HG03280 (cell line): ENCODE data around the gene COL5A3.
"Not testable (repeated sequence)": the region's sequence is repeated elsewhere in the genome, so short reads cannot be mapped to it uniquely, and the experiment has no call there.

Experiments
- ATAC-seq: cut with Tn5 transposase; IDR thresholded peaks from one replicate; pipeline ENCODE4 v1.9.1; 2021; ENCODE audit warnings: mild to moderate bottlenecking, moderate library complexity; ENCODE audit not compliant: unreplicated experiment

COL5A3 gene

DNA sequence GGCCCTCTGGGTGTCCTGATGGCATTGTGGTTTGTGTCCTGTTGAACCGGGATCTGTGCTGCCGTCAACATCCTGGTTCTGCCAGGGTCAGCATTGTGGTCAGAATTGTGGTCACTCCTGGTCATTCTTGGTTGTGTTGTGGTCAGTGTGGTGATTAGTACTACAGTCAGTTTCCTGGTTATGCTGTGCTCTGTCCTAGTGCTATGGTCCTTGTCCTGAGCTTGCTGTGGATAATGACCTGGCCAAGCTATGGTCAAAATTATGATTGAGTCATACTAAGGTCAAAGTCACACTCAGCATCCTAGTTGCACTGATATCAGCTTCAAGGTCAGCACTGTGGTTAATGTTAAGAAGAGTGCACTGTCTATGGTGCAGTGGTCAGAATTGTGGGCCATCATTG, 69.5 kb downstream of the COL5A3 start:
- ATAC-seq: no peak

- ATAC-seq: no peak
These were observed 70.9 kb downstream of the COL5A3 start for GRCh38 chr19:9939301-9939913.

- no peak for ATAC-seq
These were observed 73.3 kb downstream of the COL5A3 start for GRCh38 chr19:9937001-9937411.

DNA sequence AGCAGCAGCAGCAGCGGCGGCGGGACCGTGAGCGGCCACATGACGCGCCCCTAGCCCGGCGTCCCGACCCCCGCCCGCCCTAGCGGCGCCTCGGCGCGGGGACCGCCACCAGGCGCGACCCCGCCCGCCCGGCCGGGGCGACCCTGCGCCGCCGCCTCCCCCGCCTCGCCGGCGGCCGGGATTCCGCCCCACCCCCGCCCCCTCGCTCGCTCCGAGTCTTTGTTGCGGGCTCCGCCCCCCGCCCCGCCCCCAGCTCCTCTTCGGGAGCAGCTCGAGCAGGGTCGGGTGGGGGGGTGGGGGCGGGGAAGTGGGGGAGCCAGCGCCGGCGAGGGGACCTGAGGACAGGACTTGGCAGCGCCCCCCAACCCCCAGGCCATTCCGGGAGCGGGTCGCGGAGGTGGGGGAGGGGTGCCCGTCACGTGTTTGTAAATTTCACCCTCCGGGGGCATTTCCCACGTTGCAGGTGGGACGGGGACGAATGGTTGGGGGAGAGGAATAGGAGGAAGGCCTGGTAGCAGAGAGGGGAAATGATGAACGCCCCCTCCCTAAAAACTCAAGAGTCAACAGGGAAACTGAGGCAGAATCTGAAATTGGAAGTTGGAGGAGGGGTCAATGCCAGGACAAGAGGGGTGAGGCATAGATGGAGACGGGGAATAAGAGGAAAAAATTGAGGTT, 73.8 kb downstream of the COL5A3 start, which contains the start of gene OLFM2:
TSS of gene OLFM2 (minus strand) at position 190 of the 675 bp plus-strand sequence. CDS start at position 41, 149 bp downstream.
- no peak for ATAC-seq

DNA sequence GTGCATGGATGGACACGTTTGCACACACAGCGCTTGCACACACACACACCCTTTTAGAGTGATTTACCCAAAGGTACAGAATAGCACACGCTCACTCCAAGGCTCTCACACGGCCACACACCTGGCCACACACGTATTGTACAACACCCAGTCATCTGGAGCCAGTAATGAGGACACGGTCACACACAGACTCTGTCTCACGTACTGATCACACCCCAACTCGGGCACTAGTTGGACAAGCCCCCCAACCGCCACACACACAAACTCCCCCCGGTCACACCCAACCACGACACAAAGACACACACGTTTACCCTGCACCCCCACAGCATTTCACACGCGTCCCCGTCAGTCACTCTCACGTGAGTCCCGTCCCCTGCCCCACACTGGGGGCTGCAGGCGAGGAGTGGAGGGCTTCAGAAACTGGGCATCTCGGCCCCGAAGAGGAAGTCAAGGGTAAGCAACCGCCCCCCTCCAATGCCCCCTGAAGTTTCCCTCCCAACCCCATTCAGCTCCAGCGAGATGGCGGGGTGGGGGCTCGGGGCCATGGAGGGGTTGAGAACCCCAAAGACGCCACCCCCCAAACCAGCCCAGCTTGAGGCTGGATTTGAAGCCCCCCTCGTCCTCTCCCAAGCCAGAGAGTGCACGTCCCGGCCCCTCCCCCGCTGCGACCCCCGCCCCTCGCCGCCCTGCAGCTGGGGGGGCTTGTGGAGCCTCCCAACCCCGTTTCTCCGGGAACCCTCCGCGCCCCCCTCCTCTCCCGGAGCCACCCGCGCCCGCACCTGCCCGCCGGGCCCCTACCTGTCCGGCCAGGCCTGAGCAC, 74.6 kb downstream of the COL5A3 start:
- no peak for ATAC-seq

DNA sequence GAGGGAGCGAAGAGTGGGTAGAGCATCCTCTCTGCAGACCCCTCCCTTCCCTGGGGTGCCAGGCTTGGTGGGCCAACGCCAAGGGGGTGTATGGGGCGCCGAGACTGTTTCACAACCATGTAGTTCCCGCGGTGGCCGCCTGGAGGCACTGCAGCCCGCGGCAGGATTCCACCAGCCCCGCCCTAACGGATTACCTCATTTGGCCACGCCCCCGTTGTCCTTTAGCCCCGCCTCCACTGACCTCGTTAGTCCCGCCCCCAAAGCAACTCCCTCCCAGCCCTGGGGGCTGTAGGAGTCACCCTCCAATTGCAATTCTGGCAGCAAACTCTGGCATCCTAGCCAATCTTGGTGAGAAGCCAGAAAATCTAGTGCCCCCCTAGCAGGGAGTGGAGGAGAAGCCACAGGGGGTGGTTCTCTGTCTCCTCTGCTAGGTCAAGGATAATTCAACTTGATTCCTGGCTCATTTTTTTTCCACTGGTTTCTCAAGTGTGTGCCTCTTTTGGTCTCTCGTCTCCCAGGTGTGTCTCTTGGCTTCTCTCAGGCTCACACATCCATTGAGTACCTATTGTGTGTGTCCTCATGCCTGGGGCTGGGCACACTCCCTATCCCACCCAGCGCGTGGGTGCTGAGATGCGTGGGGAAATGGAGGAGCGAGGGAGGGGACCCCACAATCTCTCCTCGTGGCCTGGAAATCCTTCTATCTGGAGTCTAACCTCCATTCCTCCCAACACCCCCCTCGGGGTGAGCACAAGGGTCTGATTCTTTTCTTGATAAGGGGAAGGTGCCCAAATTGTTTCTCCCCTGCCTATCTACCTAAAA, 76.0 kb downstream of the COL5A3 start:
- peak; percentile 61 for ATAC-seq

- ATAC-seq: no peak
These were observed 77.5 kb downstream of the COL5A3 start for GRCh38 chr19:9932835-9933234.

DNA sequence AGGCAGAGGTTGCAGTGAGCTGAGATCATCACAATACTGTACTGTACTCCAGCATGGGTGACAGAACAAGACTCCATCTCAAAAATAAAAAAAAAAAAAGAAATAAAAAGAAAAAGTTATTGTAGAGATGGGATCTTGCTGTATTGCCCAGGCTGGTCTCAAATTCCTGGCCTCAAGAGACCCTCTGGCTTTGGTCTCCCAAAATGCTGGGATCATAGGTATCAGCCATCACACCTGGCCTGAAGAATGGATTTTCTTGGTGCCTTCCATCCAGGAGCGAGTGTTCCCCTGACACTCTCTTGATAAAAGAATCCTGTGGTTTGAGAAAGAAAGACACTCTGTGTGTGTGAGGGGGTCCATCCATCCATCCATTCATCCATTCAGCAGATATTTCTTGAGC, 78.7 kb downstream of the COL5A3 start:
- ATAC-seq: no peak

DNA sequence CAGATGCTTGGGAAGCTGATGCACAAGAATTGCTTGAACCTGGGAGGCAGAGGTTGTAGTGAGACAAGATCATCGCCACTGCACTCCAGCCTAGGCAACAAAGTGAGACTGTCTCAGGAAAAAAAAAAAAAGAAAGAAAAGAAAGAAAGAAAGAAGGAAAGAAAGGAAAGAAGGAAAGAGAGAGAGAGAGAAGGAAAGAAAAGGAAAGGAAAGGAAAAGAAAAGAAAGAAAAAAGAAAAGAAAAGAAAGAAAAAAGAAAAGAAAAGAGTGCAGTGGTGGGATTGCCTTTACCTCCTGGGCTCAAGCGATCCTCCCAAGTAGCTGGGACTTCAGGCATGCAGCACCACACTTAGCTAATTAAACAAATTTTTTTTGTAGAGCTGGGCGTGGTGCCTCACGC, 86.9 kb downstream of the COL5A3 start:
- ATAC-seq: no peak

- ATAC-seq: not testable (repeated sequence)
These were observed 87.4 kb downstream of the COL5A3 start for GRCh38 chr19:9922782-9923379.

- no peak for ATAC-seq
These were observed 93.0 kb downstream of the COL5A3 start for GRCh38 chr19:9917321-9917720.

DNA sequence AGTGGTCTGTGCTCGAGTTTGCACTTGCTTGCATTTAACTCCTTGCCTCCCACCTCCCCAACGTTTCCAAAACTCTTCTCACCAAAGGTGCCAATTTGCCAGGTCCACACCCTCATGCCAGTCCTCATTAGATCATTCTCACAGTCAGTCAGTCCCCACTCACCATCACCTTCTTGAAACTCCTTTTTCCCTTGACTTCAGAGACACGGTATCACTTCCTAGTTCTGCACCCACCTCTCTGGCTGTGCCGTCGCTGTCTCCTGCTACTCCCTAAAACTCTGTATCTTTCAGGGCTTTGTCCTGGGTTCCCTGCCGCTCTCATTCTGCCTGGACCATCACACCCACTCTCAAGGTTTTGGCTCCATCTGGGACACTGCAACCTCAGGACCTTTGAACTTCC, 93.6 kb downstream of the COL5A3 start:
- no peak for ATAC-seq

DNA sequence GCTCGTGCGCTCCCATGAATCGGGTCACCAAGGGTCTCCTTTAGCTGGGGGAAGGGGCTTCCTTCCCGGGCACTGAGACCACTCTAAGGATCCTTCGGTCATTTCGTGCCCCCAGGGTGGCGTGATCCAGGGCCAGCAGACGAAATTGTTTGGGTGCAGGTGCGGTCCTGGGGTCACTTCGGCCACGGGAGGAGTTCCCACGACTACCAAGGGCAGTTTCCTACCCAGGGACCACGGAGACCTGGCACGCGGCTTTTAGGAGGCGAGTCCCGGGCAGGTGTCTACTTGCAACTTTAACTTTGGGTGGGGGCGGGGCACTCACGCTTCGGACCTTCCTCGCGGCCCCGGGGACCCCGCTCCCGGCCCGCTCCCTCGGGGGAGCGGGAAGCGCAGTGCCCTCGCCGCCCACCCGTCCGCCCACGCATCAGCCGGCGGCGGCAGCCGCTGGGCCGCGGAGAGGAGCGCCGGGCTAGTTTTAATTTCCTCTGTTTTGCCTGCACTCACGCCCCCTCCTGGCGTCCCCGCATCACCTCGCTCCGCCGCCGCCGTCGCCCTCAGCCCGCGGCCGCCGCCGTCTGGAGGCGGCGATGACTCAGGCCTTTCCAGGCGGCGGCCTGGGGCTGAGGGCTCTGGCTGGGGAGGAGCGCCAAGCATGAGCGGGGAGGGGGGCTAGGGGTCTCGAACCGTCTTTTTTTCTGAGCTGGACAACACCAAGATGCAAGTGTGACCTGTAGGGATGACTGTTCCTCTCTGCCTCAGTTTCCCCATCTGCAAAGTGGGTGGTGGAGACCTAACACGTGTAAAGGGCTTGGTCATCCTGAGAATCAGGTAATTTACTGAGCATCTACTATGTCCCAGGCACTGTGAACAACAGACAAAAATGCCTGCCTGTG, 95.7 kb downstream of the COL5A3 start:
- ATAC-seq: peak; percentile 69

- no peak for ATAC-seq
These were observed 96.3 kb downstream of the COL5A3 start for GRCh38 chr19:9914001-9914314.

DNA sequence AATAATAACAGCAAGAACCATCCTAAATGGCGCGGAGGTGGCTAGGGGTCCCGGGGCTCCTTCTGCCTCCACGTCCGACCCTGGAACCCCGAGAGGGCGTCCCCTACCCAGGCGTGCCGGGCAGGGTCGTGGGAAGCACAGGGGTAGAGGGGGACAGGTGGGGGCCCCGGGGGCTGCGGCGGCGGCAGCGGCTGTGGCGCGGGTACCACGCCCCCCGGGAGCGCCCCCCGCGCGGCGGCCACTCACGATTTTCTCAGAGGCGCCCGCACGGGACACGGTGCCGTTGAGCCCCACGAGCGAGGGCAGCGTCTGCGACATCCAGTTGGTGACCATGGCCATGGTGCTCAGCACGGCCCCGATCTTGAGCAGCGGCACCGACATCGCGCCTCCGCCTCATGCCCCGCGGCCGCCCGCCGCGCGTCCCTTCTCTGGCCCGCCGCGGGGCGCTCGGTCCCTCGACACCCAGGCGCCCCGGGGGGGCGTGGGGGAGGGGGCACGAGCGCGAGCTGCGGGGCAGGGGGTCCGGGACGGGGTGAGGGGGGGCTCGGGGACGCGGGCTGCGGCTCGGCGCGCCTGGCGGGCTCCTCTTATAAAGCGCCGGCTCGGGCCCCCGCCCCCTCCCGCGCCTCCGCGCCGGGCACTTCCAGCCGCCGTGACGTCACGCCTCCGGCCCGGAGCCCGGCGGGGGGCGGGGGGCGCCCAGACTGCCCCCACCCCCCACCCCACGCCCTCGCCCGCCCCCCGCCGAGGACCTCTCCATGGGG, 96.9 kb downstream of the COL5A3 start:
- ATAC-seq: no peak

- ATAC-seq: no peak
These were observed 97.6 kb downstream of the COL5A3 start for GRCh38 chr19:9912551-9913236.

DNA sequence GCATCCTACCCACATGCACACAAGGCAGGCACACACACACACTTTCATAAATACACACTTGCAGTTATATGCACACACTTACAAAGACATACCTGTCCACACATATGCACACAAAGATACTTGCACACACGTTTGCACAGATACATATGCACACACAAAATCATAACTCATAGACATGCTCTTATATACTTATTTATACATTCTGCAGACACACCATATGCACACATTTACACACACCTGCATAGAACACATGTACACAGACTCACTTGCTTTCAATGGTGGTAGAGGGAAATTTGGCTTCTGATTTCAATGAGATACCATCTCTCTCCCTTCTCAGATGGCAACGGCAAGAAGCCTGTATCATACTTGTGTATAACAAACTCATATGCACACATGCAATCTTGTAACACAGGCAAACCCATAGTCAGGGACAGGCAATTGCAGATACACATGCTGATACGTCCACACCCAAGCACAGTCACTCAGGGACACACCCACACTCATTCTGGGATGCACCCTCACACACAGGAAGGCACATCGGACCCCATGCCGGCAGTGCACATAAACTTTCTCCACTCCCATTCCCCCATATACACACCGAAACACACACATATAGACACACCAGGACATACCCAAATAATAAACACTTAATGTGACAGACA, 98.6 kb downstream of the COL5A3 start:
- ATAC-seq: no peak

GRCh38 chr19:9910625-9911024, 99.7 kb downstream of the COL5A3 start:
- no peak for ATAC-seq
